HepG2 (cell line): ENCODE results near the gene ANKRD2. TPM values are rescaled to one million over a fixed set of nuclear protein-coding genes. Genes with fewer than 3 reads are reported as not detected.

Experiments used
- EP300 ChIP-seq, 3 experiments: sonication (generic) in 1 of 3; formaldehyde crosslinking in 1 of 3; IDR thresholded peaks; 2 replicates each; pipeline versions ENCODE4 v1.5.1 to v1.6.1; 2011 to 2020; ENCODE audit warnings: low read depth in 2 of 3, low read length in 2 of 3, borderline replicate concordance in 1 of 3, improper control_type of control experiment in 1 of 3, mild to moderate bottlenecking in 1 of 3, missing genetic modification reagents in 1 of 3, moderate library complexity in 1 of 3
- HMGXB3 ChIP-seq: sonication (generic); formaldehyde crosslinking; IDR thresholded peaks from 2 replicates; pipeline ENCODE4 v1.4.0; 2020; ENCODE audit warnings: missing genetic modification reagents, borderline replicate concordance
- MIER2 ChIP-seq: IDR thresholded peaks from 2 replicates; pipeline ENCODE4 v1.6.1; 2016; ENCODE audit warnings: missing biosample characterization, missing genetic modification reagents
- NFKBIZ ChIP-seq: IDR thresholded peaks from 2 replicates; pipeline ENCODE4 v1.6.1; 2018; ENCODE audit warnings: missing genetic modification reagents, missing compliant biosample characterization
- SALL2 ChIP-seq: sonication (generic); formaldehyde crosslinking; IDR thresholded peaks from 2 replicates; pipeline ENCODE4 v1.8.1; 2023; ENCODE audit warnings: mild to moderate bottlenecking, missing genetic modification reagents, inconsistent platforms
- SAP130 ChIP-seq: IDR thresholded peaks from 2 replicates; pipeline ENCODE4 v1.6.1; 2016; ENCODE audit warnings: low read depth
- SIX4 ChIP-seq: sonication (generic); formaldehyde crosslinking; IDR thresholded peaks from 2 replicates; pipeline ENCODE4 v1.4.0; 2020; ENCODE audit warnings: missing genetic modification reagents
- SP5 ChIP-seq: IDR thresholded peaks from 2 replicates; pipeline ENCODE4 v1.6.1; 2016; ENCODE audit warnings: low read depth, borderline replicate concordance
- TFAP4 ChIP-seq: sonication (generic); IDR thresholded peaks from 2 replicates; pipeline ENCODE4 v1.6.1; 2016; ENCODE audit warnings: low read depth, borderline replicate concordance
- TP53 ChIP-seq: sonication (generic); formaldehyde crosslinking; conservative IDR thresholded peaks from 2 replicates; pipeline ENCODE4 v1.4.0; 2020; ENCODE audit warnings: missing genetic modification reagents
- ZBTB4 ChIP-seq: sonication (generic); formaldehyde crosslinking; IDR thresholded peaks from 2 replicates; pipeline ENCODE4 v1.4.0; 2020; ENCODE audit warnings: missing genetic modification reagents, mild to moderate bottlenecking, borderline replicate concordance
- ZFY ChIP-seq: sonication (generic); formaldehyde crosslinking; IDR thresholded peaks from 2 replicates; pipeline ENCODE4 v1.4.0; 2020; ENCODE audit warnings: missing genetic modification reagents
- ZNF253 ChIP-seq: sonication (generic); formaldehyde crosslinking; IDR thresholded peaks from 2 replicates; pipeline ENCODE4 v1.8.0; 2022; ENCODE audit warnings: mild to moderate bottlenecking, missing genetic modification reagents, borderline replicate concordance
- ZNF3 ChIP-seq: IDR thresholded peaks from 2 replicates; pipeline ENCODE4 v1.7.0; 2017; ENCODE audit warnings: inconsistent platforms
- ZNF317 ChIP-seq: sonication (generic); formaldehyde crosslinking; IDR thresholded peaks from 2 replicates; pipeline ENCODE4 v1.5.0; 2020; ENCODE audit warnings: mild to moderate bottlenecking, missing genetic modification reagents
- ZNF367 ChIP-seq: sonication (generic); formaldehyde crosslinking; IDR thresholded peaks from 2 replicates; pipeline ENCODE4 v1.4.0; 2020; ENCODE audit warnings: missing genetic modification reagents, borderline replicate concordance
- ZNF431 ChIP-seq: sonication (generic); formaldehyde crosslinking; IDR thresholded peaks from 2 replicates; pipeline ENCODE4 v1.9.0; 2022; ENCODE audit warnings: missing genetic modification reagents, low read depth, mild to moderate bottlenecking, borderline replicate concordance
- ZNF549 ChIP-seq: sonication (generic); formaldehyde crosslinking; IDR thresholded peaks from 2 replicates; pipeline ENCODE4 v1.5.0; 2020; ENCODE audit warnings: missing genetic modification reagents
- ZNF660 ChIP-seq: sonication (generic); formaldehyde crosslinking; IDR thresholded peaks from 2 replicates; pipeline ENCODE4 v1.5.1; 2020; ENCODE audit warnings: mild to moderate bottlenecking, low read depth, missing genetic modification reagents, borderline replicate concordance
- ZNF678 ChIP-seq: sonication (generic); formaldehyde crosslinking; IDR thresholded peaks from 2 replicates; pipeline ENCODE4 v1.4.0; 2020; ENCODE audit warnings: mild to moderate bottlenecking, missing genetic modification reagents
- ZNF7 ChIP-seq: IDR thresholded peaks from 2 replicates; pipeline ENCODE4 v1.6.1; 2016; ENCODE audit warnings: missing biosample characterization, missing genetic modification reagents
- polyA plus RNA-seq, 8 experiments: library from polyadenylated mRNA; depleted of rRNA in 3 of 8; stranded (reverse) in 7 of 8; unstranded in 1 of 8; fragments of >200 nt; fragmentation: Illumina TruSeq in 4 of 8; extraction: Trizol in 4 of 8; gene quantifications; 2 replicates each; pipeline versions ENCODE4 v1.2.1 to v1.2.3, GENCODE V29; 2011 to 2016; ENCODE audit warnings: low read depth in 4 of 8, missing spikeins in 1 of 8, mixed read lengths in 1 of 8; ENCODE audit not compliant: insufficient read depth in 1 of 8
- total RNA-seq, 5 experiments: library from RNA; depleted of rRNA; stranded (reverse); fragments of >200 nt; fragmentation: Illumina TruSeq; extraction: Trizol; gene quantifications; 2 replicates each; pipeline ENCODE4 v1.2.3, GENCODE V29; 2016; ENCODE audit warnings: low read depth in 1 of 5

ANKRD2 gene
- total and polyA plus RNA-seq, 2 of the 13 experiments (the other 11 are each of a cell fraction or from before 2014, with no cell fraction given): not detected

GRCh38 chr10:97549587-97550322, 22.8 kb upstream of the ANKRD2 start (continued):
- TF ChIP-seq ZBTB4 (0 out of 2 replicates have a peak, but pooled peaks have one; percentile 27), SAP130 (no peak), ZNF431 (CRISPR knock-in tag) (no peak), SALL2 (CRISPR knock-in tag) (no peak), SIX4 (no peak), HMGXB3 (CRISPR knock-in tag) (no peak), TP53 (CRISPR knock-in tag) (peak; percentile 96; the same call in 1 of the 2 replicates), ZNF678 (CRISPR knock-in tag) (no peak), TFAP4 (peak; percentile 48; the same call in 1 of the 2 replicates), SP5 (no peak), MIER2 (CRISPR knock-in tag) (no peak), ZNF317 (no peak), ZNF367 (CRISPR knock-in tag) (no peak), NFKBIZ (CRISPR knock-in tag) (no peak), ZFY (0 out of 2 replicates have a peak, but pooled peaks have one; percentile 26), ZNF549 (CRISPR knock-in tag) (no peak), EP300 (IDR thresholded peaks at IDR 0.05; ENCODE audit: low read depth in 2 of 2, low read length in 2 of 2) (no peak), EP300 (CRISPR knock-in tag; IDR thresholded peaks at IDR 0.05; ENCODE audit: borderline replicate concordance) (no peak), ZNF3 (no peak), ZNF7 (no peak), ZNF253 (CRISPR knock-in tag) (no peak), ZNF660 (CRISPR knock-in tag) (no peak)
